ENCODE data around the gene NT5C. TPM values are rescaled to one million over a fixed set of nuclear protein-coding genes. Genes with fewer than 3 reads are reported as not detected.
A peak's percentile ranks its signal among the peaks of the same experiment; 100 is the strongest.

The NT5C gene
- total and polyA plus RNA-seq, 7 donors, result 16.4 to 84.0 (median 32.0) TPM

DNA sequence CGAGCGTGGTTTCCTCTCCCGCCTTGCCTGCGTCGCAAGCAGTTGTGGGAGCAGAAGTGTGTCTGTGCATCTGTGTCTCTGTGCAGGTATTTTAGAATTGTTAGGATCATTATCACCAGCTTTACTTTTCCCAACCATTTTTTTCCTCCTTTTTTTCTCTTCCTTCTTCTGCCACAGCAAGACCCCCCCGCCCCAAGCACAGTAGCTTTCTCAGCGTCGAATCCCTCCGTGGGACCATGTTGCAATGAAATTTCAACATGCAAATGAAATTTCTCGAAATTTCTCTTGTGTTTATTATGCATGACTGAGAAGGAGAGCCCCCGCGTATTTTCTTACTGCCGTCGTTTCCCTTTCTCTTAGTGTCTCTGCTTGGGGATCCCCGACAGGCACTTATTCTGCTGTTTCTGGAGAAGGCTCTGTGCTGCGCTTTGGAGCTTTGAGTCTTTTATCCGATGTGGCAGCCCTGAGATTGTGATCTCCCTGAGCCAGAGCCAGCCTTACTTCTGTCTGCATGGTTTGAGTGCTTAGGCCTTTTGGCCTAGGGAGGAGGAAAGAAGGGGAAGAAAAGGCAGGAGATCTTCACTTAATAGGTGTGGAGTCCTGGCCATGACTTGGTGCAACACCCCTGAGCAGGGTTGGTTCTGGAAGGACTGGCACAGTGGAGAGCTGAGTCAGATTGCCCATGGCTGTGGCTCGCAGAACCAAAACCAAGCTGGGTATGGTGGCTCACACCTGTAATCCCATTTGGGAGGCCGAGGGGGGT is 16.8 kb downstream of the NT5C start:
- Histone ChIP-seq H3K36me3 (ENCODE audit: insufficient read depth in 1 of 2, low read depth in 1 of 2) (peaks cover 0 to 6% of the 10 kb centered on the region in 2 donors), H3K4me1 (peaks cover 7% of the 10 kb centered on the region), H3K4me3 (peak overlapping the region; percentile 71), H3K27me3 (ENCODE audit: insufficient read depth in 3 of 3, low read length in 2 of 3) (no peaks in the 10 kb centered on the region), H3K9me3 (no peaks in the 10 kb centered on the region), H3K27ac (peak overlapping the region; percentile 77)
- intact Hi-C loops (cut with DNase I), result loop anchor here (1.0 to 5.0 kb wide), 5 partner anchors 17 to 88 kb away; partner anchors contain the start of gene NT5C (in 1 of the 2)
- ATAC-seq (no peak), DNase-seq (no peak)
- 37 to 50% (median 42%) methylated on average over 19 of the region's 19 CpGs for WGBS, 3 donors
- TF ChIP-seq, protein P1, sequence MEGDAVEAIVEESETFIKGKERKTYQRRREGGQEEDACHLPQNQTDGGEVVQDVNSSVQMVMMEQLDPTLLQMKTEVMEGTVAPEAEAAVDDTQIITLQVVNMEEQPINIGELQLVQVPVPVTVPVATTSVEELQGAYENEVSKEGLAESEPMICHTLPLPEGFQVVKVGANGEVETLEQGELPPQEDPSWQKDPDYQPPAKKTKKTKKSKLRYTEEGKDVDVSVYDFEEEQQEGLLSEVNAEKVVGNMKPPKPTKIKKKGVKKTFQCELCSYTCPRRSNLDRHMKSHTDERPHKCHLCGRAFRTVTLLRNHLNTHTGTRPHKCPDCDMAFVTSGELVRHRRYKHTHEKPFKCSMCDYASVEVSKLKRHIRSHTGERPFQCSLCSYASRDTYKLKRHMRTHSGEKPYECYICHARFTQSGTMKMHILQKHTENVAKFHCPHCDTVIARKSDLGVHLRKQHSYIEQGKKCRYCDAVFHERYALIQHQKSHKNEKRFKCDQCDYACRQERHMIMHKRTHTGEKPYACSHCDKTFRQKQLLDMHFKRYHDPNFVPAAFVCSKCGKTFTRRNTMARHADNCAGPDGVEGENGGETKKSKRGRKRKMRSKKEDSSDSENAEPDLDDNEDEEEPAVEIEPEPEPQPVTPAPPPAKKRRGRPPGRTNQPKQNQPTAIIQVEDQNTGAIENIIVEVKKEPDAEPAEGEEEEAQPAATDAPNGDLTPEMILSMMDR (IDR thresholded peaks at IDR 0.05), result no peak

DNA sequence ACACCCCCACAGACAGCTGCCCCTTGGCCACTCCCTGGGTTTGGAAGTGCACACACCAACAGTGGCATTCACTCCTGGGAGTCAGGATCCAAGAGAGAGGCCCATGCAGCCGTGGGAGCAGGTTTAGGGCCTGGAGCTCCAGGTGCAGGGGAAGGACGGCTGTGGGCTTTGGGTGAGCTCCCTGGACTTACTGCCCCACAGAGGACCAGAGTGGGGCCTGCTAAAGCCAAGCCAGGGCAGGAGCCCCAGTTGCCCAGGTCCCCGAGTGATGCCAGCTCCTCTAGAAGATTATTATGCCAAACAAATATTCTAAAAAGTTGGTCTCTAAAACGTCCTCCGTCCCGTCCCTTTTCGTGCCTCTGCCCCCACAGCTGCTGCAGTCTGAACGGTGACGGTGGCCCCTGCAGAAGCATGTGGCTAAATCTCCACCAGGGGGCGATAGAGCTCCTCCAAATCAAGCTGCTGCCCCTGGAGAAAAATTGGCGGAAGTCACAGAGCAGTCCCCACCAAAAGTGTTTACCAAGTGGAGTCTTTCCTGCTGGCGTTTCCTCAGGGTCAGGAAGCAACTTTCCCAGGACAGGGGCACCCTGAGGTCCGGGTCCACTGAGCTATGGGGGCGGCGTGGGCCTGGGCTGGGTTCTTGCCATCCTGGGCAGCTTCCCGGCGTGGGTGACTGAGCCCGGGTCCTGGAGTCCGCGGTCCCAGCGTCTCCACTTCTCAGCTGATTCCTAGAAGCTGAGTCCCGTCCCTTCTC is 17.6 kb downstream of the NT5C start:
- H3K9me3 ChIP-seq, result no peaks in the 10 kb centered on the region
- 1 to 4% (median 3%) methylated on average over 16 to 22 of the region's 22 CpGs for WGBS, 3 donors
- peak overlapping the region; percentile 71 for H3K4me3 ChIP-seq
- H3K27ac ChIP-seq, result peak overlapping the region; percentile 77
- DNase-seq (peak; percentile 86 to 90), ATAC-seq (peak; percentile 78 to 86 (median 82))
- H3K27me3 ChIP-seq (ENCODE audit: insufficient read depth in 3 of 3, low read length in 2 of 3), result no peaks in the 10 kb centered on the region
- TF ChIP-seq, protein P1 (IDR thresholded peaks at IDR 0.05), result peak; percentile 97
- intact Hi-C loops (cut with DNase I), result loop anchor here (1.0 to 5.0 kb wide), 5 partner anchors 17 to 88 kb away; partner anchors contain the start of gene NT5C (in 1 of the 2)
- peaks cover 0 to 6% of the 10 kb centered on the region in 2 donors for H3K36me3 ChIP-seq (ENCODE audit: insufficient read depth in 1 of 2, low read depth in 1 of 2)
- peaks cover 7% of the 10 kb centered on the region for H3K4me1 ChIP-seq

DNA sequence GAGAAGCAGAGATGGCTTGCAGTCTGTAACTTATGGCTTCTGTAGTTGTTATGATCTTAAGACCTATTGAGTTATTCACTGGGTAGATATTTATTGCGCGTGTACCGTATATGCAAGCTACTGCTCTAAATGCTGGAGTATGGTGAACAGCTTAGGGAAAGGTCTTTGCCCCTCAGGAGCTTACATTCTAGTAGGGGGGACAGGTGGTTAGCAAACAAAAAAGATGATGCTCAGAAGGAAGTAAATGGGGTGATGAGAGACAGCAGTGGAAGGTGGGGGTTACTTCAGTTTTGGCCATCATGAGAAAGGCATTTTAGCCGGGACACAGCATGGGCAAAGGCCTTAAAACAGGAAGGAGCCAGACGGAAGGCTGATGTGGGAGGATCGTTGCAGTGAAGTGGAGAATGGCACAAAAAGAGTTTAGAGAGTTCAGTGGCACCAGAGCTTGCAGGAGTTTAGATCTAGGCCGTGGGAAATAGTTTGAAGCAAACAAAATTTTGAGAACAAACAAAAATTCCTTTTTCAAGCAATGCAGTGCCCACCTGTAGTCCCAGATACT is 19.7 kb downstream of the NT5C start:
- ATAC-seq, result no peak
- Histone ChIP-seq H3K36me3 (ENCODE audit: insufficient read depth in 1 of 2, low read depth in 1 of 2) (peaks cover 0 to 4% of the 10 kb centered on the region in 2 donors), H3K27ac (no peak overlapping the region), H3K9me3 (no peaks in the 10 kb centered on the region), H3K4me1 (peaks cover 7% of the 10 kb centered on the region), H3K4me3 (no peak overlapping the region), H3K27me3 (ENCODE audit: insufficient read depth in 3 of 3, low read length in 2 of 3) (no peaks in the 10 kb centered on the region)
- intact Hi-C loops (cut with DNase I), result loop anchor here in 1 of 2 donors (5.0 kb wide), 2 partner anchors 65 to 90 kb away; no protein-coding TSS in a partner anchor
- TF ChIP-seq, protein P1 (IDR thresholded peaks at IDR 0.05), result no peak
- no peak for DNase-seq
- 77 to 81% (median 79%) methylated on average over 7 of the region's 7 CpGs for WGBS, 3 donors

DNA sequence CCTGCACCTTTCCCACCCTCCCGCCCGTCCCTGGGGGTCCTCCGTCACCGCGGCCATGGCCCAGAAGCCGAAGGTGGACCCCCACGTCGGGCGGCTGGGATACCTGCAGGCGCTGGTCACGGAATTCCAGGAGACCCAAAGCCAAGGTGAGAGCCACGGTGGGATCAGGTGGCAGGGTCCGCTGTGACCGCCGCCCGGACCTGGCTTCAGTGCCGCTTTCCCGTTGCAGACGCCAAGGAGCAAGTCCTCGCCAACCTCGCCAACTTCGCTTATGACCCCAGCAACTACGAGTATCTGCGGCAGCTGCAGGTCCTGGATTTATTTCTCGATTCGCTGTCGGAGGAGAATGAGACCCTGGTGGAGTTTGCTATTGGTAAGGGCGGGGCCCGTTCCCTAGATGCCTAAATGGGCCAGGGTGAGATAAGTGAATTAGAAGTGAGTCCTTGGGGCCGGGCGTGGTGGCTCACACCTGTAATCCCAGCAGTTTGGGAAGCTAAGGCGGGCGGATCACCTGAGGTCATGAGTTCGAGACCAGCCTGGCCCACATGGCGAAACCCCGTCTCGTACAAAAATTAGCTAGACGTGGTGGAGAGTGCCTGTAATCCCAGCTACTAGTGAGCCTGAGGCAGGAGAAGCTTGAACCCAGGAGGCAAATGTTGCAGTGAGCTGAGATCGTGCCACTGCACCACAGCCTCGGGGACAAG is 21.2 kb downstream of the NT5C start:
- 23 to 25% (median 24%) methylated on average over 39 to 40 of the region's 40 CpGs for WGBS, 3 donors
- peak in 3 of 4 donors; percentile 6 to 25 (median 9) for ATAC-seq
- H3K36me3 ChIP-seq (ENCODE audit: insufficient read depth in 1 of 2, low read depth in 1 of 2), result no peaks in the 10 kb centered on the region
- DNase-seq, result peak in 1 of 2 donors; percentile 58
- TF ChIP-seq, protein P1 (IDR thresholded peaks at IDR 0.05), result no peak
- intact Hi-C loops (cut with DNase I), result loop anchor here in 1 of 2 donors (5.0 kb wide), 2 partner anchors 67 to 92 kb away; no protein-coding TSS in a partner anchor
- H3K9me3 ChIP-seq, result no peaks in the 10 kb centered on the region
- H3K27ac ChIP-seq, result peak overlapping the region; percentile 74
- H3K4me3 ChIP-seq, result peak overlapping the region; percentile 88
- no peaks in the 10 kb centered on the region for H3K27me3 ChIP-seq (ENCODE audit: insufficient read depth in 3 of 3, low read length in 2 of 3)
- peaks cover 7% of the 10 kb centered on the region for H3K4me1 ChIP-seq
